ENCODE results near the gene SLC1A2. TPM values are rescaled to one million over a fixed set of nuclear protein-coding genes. Genes with fewer than 3 reads are reported as not detected.
A peak's percentile ranks its signal among the peaks of the same experiment; 100 is the strongest.

SLC1A2 gene
- total RNA-seq, 5 donors from 2014 or later (not counting 1 experiment from before 2014, with no cell fraction given), result 0.07 to 0.19 (median 0.12) TPM

- H3K27ac ChIP-seq (ENCODE audit: low read length), result no peak overlapping the region
- H3K9me3 Mint-ChIP-seq, result peaks cover 4 to 12% (median 5%) of the 10 kb centered on the region in 3 donors
- H3K36me3 ChIP-seq (ENCODE audit: control insufficient read depth in 2 of 2, extremely low read depth in 1 of 2, insufficient read depth in 1 of 2, low read length in 1 of 2), result no peaks in the 10 kb centered on the region
- H3K4me1 ChIP-seq (ENCODE audit: control insufficient read depth in 1 of 2, extremely low read depth in 1 of 2, insufficient read depth in 2 of 2, low read length in 2 of 2), result peaks cover 5 to 6% of the 10 kb centered on the region in 2 experiments
- CTCF ChIA-PET, result no interaction called here
- POLR2A ChIA-PET, result no interaction called here
- ATAC-seq (replicated peaks in 1 of 4), result peak in 1 of 4 experiments; percentile 62
- no peaks in the 10 kb centered on the region for H3K27me3 ChIP-seq (replicated peaks in 1 of 2; ENCODE audit: control insufficient read depth in 2 of 2, extremely low read depth in 1 of 2, insufficient read depth in 2 of 2, low read length in 1 of 2)
- no peak overlapping the region for H3K27ac Mint-ChIP-seq
- no peak for DNase-seq
- no peak overlapping the region for H3K4me3 ChIP-seq (ENCODE audit: control insufficient read depth in 1 of 2, extremely low read depth in 1 of 2, low read length in 1 of 2)
- 80% methylated on average over 1 of the region's 3 CpGs for WGBS (ENCODE audit: insufficient coverage)
- peaks cover 24 to 31% (median 26%) of the 10 kb centered on the region in 3 donors for H3K4me1 Mint-ChIP-seq
- no peak overlapping the region for H3K4me3 Mint-ChIP-seq
- no peaks in the 10 kb centered on the region for H3K9me3 ChIP-seq
- H3K27me3 Mint-ChIP-seq, result no peaks in the 10 kb centered on the region
- peaks cover 11% of the 10 kb centered on the region for H3K36me3 Mint-ChIP-seq
These were observed 82.0 kb downstream of the SLC1A2 start for GRCh38 chr11:35337136-35337913.

- Mint-ChIP-seq H3K27me3 (no peaks in the 10 kb centered on the region), H3K27ac (no peak overlapping the region), H3K4me3 (no peak overlapping the region), H3K36me3 (peaks cover 11% of the 10 kb centered on the region), H3K9me3 (peaks cover 4 to 13% (median 5%) of the 10 kb centered on the region in 3 donors), H3K4me1 (peaks cover 25 to 31% (median 25%) of the 10 kb centered on the region in 3 donors)
- WGBS (ENCODE audit: insufficient coverage), result 100% methylated on average over 1 of the region's 1 CpG
- H3K9me3 ChIP-seq, result peaks cover 2% of the 10 kb centered on the region
- no peak overlapping the region for H3K4me3 ChIP-seq (ENCODE audit: control insufficient read depth in 1 of 2, extremely low read depth in 1 of 2, low read length in 1 of 2)
- POLR2A ChIA-PET, result no interaction called here
- ATAC-seq (replicated peaks in 1 of 4) (no peak), DNase-seq (no peak)
- H3K36me3 ChIP-seq (ENCODE audit: control insufficient read depth in 2 of 2, extremely low read depth in 1 of 2, insufficient read depth in 1 of 2, low read length in 1 of 2), result no peaks in the 10 kb centered on the region
- CTCF ChIA-PET, result no interaction called here
- H3K4me1 ChIP-seq (ENCODE audit: control insufficient read depth in 1 of 2, extremely low read depth in 1 of 2, insufficient read depth in 2 of 2, low read length in 2 of 2), result peaks cover 8 to 11% of the 10 kb centered on the region in 2 experiments
- no peaks in the 10 kb centered on the region for H3K27me3 ChIP-seq (replicated peaks in 1 of 2; ENCODE audit: control insufficient read depth in 2 of 2, extremely low read depth in 1 of 2, insufficient read depth in 2 of 2, low read length in 1 of 2)
- H3K27ac ChIP-seq (ENCODE audit: low read length), result no peak overlapping the region
These were observed 82.6 kb downstream of the SLC1A2 start for GRCh38 chr11:35336726-35337125.

- Mint-ChIP-seq H3K36me3 (peaks cover 11% of the 10 kb centered on the region), H3K27ac (no peak overlapping the region), H3K4me1 (peaks cover 38 to 44% (median 39%) of the 10 kb centered on the region in 3 donors), H3K27me3 (no peaks in the 10 kb centered on the region), H3K9me3 (peaks cover 4 to 13% (median 5%) of the 10 kb centered on the region in 3 donors), H3K4me3 (no peak overlapping the region)
- H3K4me3 ChIP-seq (ENCODE audit: control insufficient read depth in 1 of 2, extremely low read depth in 1 of 2, low read length in 1 of 2), result no peak overlapping the region
- ATAC-seq (replicated peaks in 1 of 4) (no peak), DNase-seq (no peak)
- no peaks in the 10 kb centered on the region for H3K36me3 ChIP-seq (ENCODE audit: control insufficient read depth in 2 of 2, extremely low read depth in 1 of 2, insufficient read depth in 1 of 2, low read length in 1 of 2)
- ChIA-PET POLR2A (interaction anchor here (0.6 to 1.6 kb wide), 3 partner anchors 21 to 291 kb away, joined by 3 to 6 read pairs (median 3); no protein-coding TSS in a partner anchor), CTCF (interaction anchor here (0.8 to 1.5 kb wide), 2 partner anchors 30 to 126 kb away, joined by 3 to 7 read pairs; no protein-coding TSS in a partner anchor)
- peaks cover 2% of the 10 kb centered on the region for H3K9me3 ChIP-seq
- H3K4me1 ChIP-seq (ENCODE audit: control insufficient read depth in 1 of 2, extremely low read depth in 1 of 2, insufficient read depth in 2 of 2, low read length in 2 of 2), result peaks cover 19 to 26% of the 10 kb centered on the region in 2 experiments
- H3K27me3 ChIP-seq (replicated peaks in 1 of 2; ENCODE audit: control insufficient read depth in 2 of 2, extremely low read depth in 1 of 2, insufficient read depth in 2 of 2, low read length in 1 of 2), result no peaks in the 10 kb centered on the region
- 100% methylated on average over 1 of the region's 2 CpGs for WGBS (ENCODE audit: insufficient coverage)
- no peak overlapping the region for H3K27ac ChIP-seq (ENCODE audit: low read length)
These were observed 84.1 kb downstream of the SLC1A2 start for GRCh38 chr11:35335226-35335625.

- peaks cover 4 to 13% (median 8%) of the 10 kb centered on the region in 3 donors for H3K9me3 Mint-ChIP-seq
- Histone ChIP-seq H3K27me3 (replicated peaks in 1 of 2; ENCODE audit: control insufficient read depth in 2 of 2, extremely low read depth in 1 of 2, insufficient read depth in 2 of 2, low read length in 1 of 2) (no peaks in the 10 kb centered on the region), H3K36me3 (ENCODE audit: control insufficient read depth in 2 of 2, extremely low read depth in 1 of 2, insufficient read depth in 1 of 2, low read length in 1 of 2) (no peaks in the 10 kb centered on the region), H3K4me1 (ENCODE audit: control insufficient read depth in 1 of 2, extremely low read depth in 1 of 2, insufficient read depth in 2 of 2, low read length in 2 of 2) (peaks cover 25 to 32% of the 10 kb centered on the region in 2 experiments), H3K9me3 (peaks cover 2% of the 10 kb centered on the region), H3K27ac (ENCODE audit: low read length) (peak overlapping the region; percentile 48), H3K4me3 (ENCODE audit: control insufficient read depth in 1 of 2, extremely low read depth in 1 of 2, low read length in 1 of 2) (no peak overlapping the region)
- ChIA-PET POLR2A (interaction anchor here (0.6 to 1.6 kb wide), 5 partner anchors 22 to 407 kb away, joined by 3 to 6 read pairs (median 3); no protein-coding TSS in a partner anchor), CTCF (interaction anchor here (0.7 to 1.5 kb wide), 3 partner anchors 29 to 125 kb away, joined by 3 to 7 read pairs (median 3); no protein-coding TSS in a partner anchor)
- 83% methylated on average over 1 of the region's 5 CpGs for WGBS (ENCODE audit: insufficient coverage)
- DNase-seq (peak in 10 of 35 experiments; percentile 4 to 60 (median 14)), ATAC-seq (replicated peaks in 1 of 4) (peak in 1 of 4 experiments; percentile 35)
- peaks cover 11% of the 10 kb centered on the region for H3K36me3 Mint-ChIP-seq
- peak overlapping the region; percentile 67 to 74 for H3K27ac Mint-ChIP-seq
- no peaks in the 10 kb centered on the region for H3K27me3 Mint-ChIP-seq
- peaks cover 45 to 51% (median 46%) of the 10 kb centered on the region in 3 donors for H3K4me1 Mint-ChIP-seq
- H3K4me3 Mint-ChIP-seq, result no peak overlapping the region
These were observed 84.8 kb downstream of the SLC1A2 start for GRCh38 chr11:35334385-35335090.

GRCh38 chr11:35332524-35332923 is 86.8 kb downstream of the SLC1A2 start:
- no peak for DNase-seq
- no peak for ATAC-seq (replicated peaks in 1 of 4)
- H3K27ac ChIP-seq (ENCODE audit: low read length), result peak overlapping the region; percentile 81
- peak overlapping the region; percentile 92 to 97 for H3K27ac Mint-ChIP-seq
- no peak overlapping the region for H3K4me3 ChIP-seq (ENCODE audit: control insufficient read depth in 1 of 2, extremely low read depth in 1 of 2, low read length in 1 of 2)
- POLR2A ChIA-PET, result interaction anchor here in 1 of 2 donors (0.7 kb wide), 1 partner anchor 18 kb away, joined by 5 read pairs; no protein-coding TSS in a partner anchor
- peaks cover 13% of the 10 kb centered on the region for H3K36me3 Mint-ChIP-seq
- H3K9me3 ChIP-seq, result peaks cover 2% of the 10 kb centered on the region
- H3K4me3 Mint-ChIP-seq, result peak overlapping the region in 1 of 3 donors; percentile 23
- peaks cover 3 to 17% (median 4%) of the 10 kb centered on the region in 3 donors for H3K9me3 Mint-ChIP-seq
- no peaks in the 10 kb centered on the region for H3K27me3 Mint-ChIP-seq
- no peaks in the 10 kb centered on the region for H3K27me3 ChIP-seq (replicated peaks in 1 of 2; ENCODE audit: control insufficient read depth in 2 of 2, extremely low read depth in 1 of 2, insufficient read depth in 2 of 2, low read length in 1 of 2)
- CTCF ChIA-PET, result interaction anchor here in 1 of 2 donors (0.7 to 0.8 kb wide), 2 partner anchors 86 to 410 kb away, joined by 3 read pairs; no protein-coding TSS in a partner anchor
- no CpG with 5 or more reads among the region's 2 CpGs for WGBS (ENCODE audit: insufficient coverage)
- no peaks in the 10 kb centered on the region for H3K36me3 ChIP-seq (ENCODE audit: control insufficient read depth in 2 of 2, extremely low read depth in 1 of 2, insufficient read depth in 1 of 2, low read length in 1 of 2)
- peaks cover 26 to 41% of the 10 kb centered on the region in 2 experiments for H3K4me1 ChIP-seq (ENCODE audit: control insufficient read depth in 1 of 2, extremely low read depth in 1 of 2, insufficient read depth in 2 of 2, low read length in 2 of 2)
- peaks cover 65 to 71% (median 65%) of the 10 kb centered on the region in 3 donors for H3K4me1 Mint-ChIP-seq

GRCh38 chr11:35330931-35331330 is 88.4 kb downstream of the SLC1A2 start:
- no peak overlapping the region for H3K4me3 ChIP-seq (ENCODE audit: control insufficient read depth in 1 of 2, extremely low read depth in 1 of 2, low read length in 1 of 2)
- peaks cover 26 to 41% of the 10 kb centered on the region in 2 experiments for H3K4me1 ChIP-seq (ENCODE audit: control insufficient read depth in 1 of 2, extremely low read depth in 1 of 2, insufficient read depth in 2 of 2, low read length in 2 of 2)
- WGBS (ENCODE audit: insufficient coverage), result no CpG with 5 or more reads among the region's 2 CpGs
- Mint-ChIP-seq H3K27me3 (no peaks in the 10 kb centered on the region), H3K9me3 (peaks cover 3 to 11% (median 4%) of the 10 kb centered on the region in 3 donors), H3K36me3 (peaks cover 13% of the 10 kb centered on the region), H3K4me1 (peaks cover 69 to 74% (median 69%) of the 10 kb centered on the region in 3 donors), H3K27ac (peak overlapping the region; percentile 92 to 97), H3K4me3 (peak overlapping the region; percentile 3 to 45 (median 10))
- CTCF ChIA-PET, result interaction anchor here in 1 of 2 donors (0.8 kb wide), 1 partner anchor 13 kb away, joined by 3 read pairs; no protein-coding TSS in a partner anchor
- peak; percentile 96 to 99 (median 98) for ATAC-seq (replicated peaks in 1 of 4)
- POLR2A ChIA-PET, result interaction anchor here (0.6 to 0.7 kb wide), 2 partner anchors 193 to 311 kb away, joined by 3 to 4 read pairs; no protein-coding TSS in a partner anchor
- H3K36me3 ChIP-seq (ENCODE audit: control insufficient read depth in 2 of 2, extremely low read depth in 1 of 2, insufficient read depth in 1 of 2, low read length in 1 of 2), result no peaks in the 10 kb centered on the region
- DNase-seq, result peak; percentile 17 to 77 (median 50)
- H3K27ac ChIP-seq (ENCODE audit: low read length), result peak overlapping the region; percentile 81
- H3K9me3 ChIP-seq, result peaks cover 2% of the 10 kb centered on the region
- H3K27me3 ChIP-seq (replicated peaks in 1 of 2; ENCODE audit: control insufficient read depth in 2 of 2, extremely low read depth in 1 of 2, insufficient read depth in 2 of 2, low read length in 1 of 2), result no peaks in the 10 kb centered on the region

All from T-cell (primary cell).